GM04503 (cell line): ENCODE results near the gene COL8A2.

ENCODE experiments used
- DNase-seq: peaks from one replicate; pipeline ENCODE4 v3.0.0-alpha.2; 2012; ENCODE audit warnings: low read depth

COL8A2 gene

DNA sequence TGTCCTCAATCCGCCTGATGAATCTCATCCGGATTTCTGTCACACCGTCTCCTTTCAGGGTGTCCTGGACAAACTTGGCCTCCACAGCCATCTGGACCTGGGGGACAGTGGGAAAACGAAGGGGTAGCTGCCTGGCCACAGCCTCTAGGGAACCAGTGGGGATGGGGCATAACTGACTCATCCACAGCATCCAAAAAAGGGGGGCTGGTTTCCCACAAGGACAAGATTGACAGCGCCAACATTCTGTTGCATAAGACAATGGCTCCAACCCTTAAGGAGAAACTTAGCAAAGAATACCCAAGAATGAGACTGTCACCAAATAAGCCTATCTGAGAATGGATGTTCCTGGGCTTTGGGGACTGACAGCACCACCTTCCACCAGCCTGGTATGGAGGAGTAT lies 12.2 kb upstream of the COL8A2 start:
- DNase-seq, result no peak

DNA sequence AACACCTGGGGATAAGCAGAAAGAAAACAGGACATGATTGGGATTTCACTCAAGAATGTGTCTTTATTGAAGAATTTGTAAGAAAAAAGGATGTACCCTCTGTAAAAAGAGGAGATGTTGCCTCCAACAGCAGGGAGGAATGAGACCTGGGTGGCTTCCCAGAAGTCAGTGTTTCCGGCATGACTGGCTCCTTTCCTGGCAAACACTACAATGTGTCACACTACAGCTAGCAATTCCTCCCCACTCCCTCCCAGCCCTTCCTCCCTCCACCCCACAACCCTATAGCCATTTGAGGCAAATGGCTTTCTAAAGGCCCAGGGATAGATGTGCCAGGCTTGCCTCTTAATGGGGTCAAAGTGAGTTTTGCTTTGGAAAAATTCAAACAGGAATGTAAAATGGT lies 11.5 kb upstream of the COL8A2 start:
- DNase-seq, result peak; percentile 83

DNA sequence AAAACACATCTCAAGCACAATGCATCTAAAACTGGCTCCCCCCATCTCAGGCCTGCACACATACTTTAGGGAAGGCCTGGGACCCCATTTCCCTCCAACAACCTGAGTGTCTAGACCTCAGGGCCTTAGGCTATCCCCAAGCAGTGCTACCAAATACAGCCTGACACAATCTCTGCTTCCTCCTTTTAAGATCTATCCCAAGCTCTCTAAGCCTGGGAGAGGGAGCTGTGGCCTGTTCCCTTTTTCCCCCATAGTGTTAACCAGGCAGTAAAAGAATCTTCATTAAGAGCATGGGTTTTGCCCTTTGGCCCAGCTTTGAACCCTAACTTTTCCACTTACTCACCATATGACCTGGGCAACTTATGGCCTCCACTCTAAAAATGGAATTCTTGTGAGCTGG lies 10.8 kb upstream of the COL8A2 start:
- no peak for DNase-seq

DNA sequence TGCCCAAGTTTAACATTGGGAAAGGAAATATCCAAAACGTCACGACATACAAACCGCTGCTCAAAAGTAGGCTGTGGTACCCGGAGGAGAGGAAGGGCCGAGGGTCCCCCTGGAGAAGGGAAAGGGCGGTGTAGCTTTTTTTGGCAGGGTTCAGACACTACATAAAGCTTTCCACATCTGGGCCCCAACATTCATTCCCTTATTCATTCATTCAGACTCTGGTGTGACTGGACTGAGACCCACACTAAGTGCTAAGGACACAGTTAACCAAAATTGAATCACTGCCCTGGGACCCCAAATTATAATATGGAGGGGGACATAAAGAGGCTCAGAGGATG lies 10.3 kb upstream of the COL8A2 start:
- DNase-seq, result no peak

DNA sequence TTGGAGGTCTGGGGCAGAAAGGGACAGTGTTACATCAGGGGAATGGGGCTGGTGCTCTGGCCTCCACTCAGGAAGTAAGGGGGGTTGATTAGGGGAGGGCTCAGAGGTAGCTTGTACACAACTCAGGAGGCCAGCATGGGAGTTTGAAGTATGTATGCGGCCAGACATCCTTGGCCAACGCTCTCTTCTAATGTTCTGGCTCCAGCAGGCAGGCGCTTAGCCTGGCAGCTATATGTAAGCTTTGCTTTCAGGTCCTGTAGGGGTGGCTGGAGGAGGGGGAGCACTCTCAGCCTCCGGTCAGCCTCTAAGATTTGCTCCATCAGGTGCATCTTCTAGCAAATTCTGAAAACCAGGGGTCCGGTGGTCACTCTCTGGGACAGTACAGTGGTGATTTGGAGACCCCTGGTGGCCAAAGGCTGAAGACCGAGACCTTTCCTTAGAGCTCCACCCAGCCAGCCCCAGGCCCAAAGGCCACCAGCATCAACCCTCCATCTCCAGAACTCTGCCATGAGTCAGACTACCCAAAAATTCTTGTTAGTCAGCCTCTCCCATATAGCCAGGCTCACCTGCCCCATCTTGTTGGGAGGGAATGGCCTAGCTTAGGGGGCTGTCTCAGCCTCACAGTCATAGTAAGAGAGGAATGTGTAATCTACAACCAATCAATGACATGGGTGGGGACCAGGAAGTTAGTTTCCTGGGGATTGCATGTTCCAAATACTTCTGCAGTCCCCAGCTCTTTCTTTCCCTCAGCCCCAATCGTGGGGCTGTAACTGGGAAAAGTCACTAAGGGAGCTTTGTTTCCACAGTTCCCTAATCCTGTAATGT lies 9.7 kb upstream of the COL8A2 start:
- no peak for DNase-seq

DNA sequence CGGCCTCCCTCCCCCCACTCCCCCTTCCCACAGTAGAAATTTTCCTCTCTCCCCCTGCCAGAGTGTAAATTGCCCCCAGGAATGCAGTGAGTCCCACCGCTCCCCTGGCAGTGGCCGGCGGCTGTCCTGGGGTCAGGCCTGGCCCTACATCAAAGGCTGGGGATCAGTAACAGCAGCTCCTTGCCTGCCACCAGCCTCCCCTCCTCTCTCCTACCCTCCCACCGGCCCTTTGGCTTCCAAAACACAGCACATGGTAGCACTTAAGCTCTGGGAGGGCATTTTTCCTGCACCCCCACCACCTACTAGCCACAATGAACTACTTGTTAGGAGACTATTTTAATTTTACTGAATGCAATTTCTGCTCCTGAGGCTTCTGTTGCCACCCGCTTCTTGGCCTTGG lies 9.0 kb upstream of the COL8A2 start:
- DNase-seq, result no peak

DNA sequence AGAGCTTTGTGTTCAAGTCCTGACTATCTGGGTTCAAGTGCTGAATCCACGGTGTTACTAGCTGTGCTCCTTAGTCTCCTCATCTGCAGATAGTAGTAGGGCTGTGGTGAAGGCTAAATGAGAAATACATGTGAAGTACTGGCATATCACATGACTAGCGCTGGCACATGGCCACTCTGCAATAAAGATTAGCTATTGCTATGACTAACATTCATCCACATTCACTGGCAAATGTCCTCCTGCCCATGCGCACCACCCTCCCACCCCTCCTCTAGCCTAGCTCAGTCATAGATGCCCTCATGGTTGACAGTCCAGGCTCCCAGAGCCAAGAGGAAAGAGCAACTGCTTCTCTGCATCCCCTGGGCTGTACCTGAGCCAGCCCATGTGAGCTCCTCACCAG lies 8.5 kb upstream of the COL8A2 start:
- DNase-seq, result peak; percentile 91

DNA sequence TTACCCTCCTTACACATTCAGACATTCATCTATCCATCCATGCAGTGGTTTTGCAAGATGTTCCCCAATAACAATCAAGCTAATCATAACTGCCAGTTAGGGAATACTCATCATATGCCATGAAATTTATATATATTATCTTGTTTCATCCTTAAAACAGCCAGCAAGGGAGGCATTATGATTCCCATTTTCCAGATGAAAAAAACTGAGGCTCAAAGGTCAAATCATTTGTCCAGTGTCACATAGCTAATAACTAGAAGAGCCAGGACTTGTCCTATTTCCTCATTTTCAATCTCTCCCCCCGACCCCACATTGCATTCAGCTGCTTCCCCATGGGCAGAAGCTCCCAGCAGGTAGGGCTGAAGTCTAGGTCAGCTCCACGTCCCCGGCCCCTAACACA lies 7.0 kb upstream of the COL8A2 start:
- no peak for DNase-seq

DNA sequence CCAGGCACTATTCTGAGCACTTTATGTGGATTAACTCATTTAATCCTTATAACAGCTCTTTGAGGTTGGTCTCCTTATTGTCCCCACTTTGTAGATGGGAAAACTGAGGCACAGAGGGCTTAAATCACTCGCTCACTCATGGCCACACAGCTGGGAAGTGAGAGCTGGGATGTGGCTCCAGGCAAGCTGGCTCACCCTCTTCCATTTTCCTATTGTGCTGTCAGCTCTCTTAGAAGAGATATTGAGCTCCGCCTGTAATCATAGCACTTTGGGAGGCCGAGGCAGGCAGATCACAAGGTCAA lies 3.8 kb upstream of the COL8A2 start:
- no peak for DNase-seq

DNA sequence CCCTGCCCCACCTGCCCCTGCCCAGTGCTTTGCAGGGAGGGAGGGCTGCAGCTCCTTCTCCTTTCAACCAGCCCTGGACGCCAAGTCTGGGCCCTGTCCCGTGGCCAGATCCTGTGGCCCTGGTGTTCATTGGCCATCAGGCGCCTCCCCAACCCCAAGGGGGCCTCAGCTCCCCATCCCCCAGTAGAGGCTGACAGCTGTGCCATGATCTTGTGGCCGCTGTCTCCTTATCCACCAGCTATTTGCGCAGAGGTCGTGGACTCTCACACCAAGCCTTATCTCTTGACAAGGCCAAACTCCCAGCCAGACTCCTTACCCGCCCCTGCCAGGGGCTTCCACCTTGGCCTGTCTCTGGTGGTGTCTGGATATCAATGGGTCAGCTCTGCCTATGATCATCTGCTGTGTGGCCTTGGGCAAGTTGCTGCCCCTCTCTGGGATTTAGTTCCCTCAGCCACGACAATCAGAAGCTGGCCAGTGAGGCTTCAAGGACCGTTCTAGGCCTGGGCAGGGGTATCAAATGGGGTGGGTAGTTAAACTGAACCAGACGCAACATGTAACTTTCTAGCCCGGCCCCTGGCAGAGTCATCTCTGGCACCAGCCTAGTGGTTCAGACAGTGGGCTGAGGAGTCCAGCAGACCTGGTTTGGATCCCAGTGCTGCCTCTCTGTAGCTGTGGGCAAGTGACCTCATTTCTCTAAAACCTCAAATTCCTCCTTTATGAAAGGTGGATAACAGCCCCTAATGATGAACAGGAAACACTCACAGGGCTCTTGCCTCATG lies 3.3 kb upstream of the COL8A2 start:
- DNase-seq, result peak; percentile 63

DNA sequence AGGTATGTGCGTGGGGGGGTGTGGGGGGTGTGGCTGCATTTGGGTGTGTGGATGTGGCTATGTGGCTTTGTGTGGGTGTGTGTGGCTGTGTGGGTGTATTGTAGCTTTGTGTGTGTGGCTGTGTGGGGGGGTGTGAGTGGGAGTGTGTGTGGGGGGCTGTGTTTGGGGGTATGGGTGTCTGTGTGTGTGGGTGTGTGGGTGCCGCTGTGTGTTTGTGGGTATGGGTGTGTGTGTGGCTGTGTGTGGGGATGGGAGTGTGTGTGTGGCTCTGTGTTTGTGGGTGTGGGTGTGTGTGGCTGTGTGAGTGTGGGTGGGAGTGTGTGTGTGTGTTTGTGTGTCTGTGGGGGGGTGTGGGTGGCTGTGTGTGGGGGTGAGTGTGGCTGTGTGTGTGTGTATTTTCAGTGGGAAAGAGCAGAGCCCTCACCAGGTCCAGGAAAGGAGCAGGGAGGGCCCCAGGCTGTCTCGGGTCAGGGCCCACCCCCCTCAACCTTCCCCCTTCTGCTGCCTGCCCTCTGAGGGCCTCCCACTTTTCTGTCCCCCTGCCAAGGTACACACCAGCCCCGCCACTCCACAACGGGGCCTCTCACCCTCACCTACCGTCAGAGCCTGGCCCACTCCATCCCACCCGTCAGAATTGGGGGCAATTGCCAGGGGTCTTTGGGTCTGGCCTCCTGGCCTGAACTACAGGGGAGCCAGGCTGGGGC lies 1.9 kb upstream of the COL8A2 start:
- DNase-seq, result no peak

DNA sequence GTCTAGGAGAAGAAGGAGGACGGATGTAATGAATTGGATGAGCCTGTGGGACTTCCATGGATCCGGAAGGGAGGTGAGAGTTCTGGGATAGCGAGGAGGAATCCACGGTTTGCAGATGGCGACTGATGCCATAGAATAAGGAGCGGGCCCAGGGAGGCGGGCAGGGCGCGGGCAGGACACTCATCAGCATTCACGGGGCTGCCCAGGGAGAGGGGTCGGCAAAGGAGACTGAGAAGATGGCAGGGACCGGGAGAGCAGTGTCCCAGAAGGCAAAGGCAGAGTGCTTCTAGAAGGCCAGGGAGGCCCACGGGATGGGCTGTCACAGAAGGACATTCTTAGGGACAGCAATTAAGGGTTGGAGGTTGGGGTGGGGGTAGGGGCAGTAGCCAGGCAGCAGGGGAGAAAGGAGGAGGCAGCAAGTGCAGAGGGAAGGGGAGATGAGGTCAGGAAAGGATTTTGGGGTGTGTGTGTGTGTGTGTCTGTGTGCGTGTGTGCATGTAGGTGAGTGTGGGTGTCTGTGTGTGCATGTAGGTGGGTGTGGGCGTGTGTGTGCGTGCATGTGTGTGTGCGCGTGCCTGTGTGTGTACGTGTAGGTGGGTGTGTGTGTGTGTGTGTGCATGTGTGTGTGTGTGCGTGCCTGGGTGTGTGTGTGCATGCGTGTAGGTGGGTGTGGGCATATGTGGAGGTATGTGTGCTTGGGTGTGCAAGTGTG lies 1.1 kb upstream of the COL8A2 start:
- no peak for DNase-seq

DNA sequence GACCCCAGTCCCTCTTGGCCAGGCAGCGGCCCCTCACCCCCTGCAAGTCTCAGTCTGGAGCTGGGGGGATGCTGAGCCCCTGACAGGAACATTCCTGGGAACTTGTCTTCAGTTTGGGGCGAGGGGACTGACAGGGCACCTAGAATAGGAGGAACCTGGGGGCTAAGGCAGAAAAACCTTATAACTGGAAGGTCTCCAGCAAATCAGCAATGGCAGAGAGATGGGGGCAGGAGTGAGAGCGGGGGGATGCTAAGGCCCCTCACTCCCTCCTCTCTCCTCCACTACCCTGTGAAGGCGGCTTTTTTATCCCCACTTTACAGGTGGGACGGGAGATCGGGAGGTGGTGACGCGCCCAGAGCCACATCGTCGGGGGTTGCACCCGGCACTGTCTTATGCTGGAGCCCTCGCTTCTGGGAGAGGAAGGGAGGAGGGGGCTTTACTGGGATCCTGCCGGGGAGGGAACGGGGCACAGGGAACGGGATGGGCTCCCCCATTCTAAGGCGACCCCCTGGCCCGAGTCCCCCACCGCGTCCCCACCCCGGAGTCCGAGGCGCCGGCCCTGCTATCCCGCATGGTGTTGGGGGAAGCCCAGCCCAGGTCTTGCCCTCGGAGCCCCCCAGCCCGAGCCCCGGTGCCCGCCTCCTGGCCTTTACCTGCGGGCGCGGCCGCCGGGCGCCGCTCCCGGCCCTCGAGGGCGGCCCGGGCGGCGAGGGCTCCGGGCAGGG lies 456 bp downstream of the COL8A2 start:
- no peak for DNase-seq

DNA sequence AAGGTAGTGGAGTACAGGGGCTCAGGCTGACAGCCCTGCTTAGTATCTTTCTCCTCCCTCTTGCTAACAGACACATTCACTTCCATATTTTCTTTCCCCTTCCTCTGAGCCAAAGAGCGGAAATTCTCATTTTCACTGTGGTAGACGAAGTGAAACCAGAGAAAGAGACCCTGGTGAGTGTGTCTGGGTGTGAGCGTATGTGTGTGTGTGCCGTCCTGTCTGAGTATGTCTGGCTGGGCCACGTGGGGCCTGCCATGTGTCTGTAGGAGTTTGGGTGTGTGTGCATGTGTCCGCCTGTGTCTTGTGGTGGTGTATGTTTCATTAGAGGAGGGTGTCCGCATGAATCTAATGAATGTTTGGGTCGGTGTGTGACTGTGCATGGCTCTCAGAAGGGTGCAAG lies 1.7 kb downstream of the COL8A2 start:
- no peak for DNase-seq

DNA sequence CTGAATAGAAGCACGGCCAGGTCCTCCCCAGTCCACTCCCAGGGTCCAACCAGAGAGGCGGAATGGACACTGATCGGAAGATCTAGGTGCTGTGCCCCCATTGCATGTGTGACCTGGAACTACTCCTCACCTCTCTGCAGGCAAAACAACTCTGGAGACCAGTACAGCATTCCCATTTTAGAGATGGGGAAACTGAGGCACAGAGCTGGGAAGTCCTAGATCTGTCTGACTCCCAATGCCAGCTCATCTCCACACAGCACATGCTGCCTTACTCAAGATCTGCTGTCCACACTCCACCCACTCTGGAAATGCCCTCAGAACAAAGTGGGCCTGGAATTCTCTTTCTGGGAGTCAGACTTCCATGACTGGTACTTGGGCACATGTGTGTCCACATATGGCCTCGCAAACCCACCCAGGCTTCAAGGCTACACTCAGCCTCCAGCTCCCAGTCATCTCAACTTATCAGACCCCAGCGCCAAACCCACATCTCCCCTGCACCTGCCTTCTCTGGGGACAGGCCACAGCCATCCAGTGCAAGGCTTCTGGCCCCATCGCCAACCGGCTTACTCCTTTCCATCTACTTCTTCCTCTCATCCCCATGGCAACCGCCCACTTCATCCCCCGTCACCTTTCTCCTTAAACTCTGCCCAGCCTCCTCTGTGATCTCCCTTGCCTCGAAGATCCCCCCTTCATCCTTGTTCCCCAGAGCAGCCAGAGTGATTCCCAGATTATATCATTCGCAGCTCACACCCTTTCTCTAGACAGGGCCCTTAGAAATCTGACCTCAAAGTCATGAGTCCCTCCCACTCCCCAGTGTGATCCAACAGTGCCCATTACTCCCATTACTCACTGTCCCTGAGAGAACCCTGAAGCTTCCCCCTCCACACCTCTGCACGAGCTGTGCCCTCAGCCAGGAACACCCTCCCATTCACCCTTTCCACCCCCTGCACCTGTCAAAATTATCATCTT lies 2.7 kb downstream of the COL8A2 start:
- no peak for DNase-seq

DNA sequence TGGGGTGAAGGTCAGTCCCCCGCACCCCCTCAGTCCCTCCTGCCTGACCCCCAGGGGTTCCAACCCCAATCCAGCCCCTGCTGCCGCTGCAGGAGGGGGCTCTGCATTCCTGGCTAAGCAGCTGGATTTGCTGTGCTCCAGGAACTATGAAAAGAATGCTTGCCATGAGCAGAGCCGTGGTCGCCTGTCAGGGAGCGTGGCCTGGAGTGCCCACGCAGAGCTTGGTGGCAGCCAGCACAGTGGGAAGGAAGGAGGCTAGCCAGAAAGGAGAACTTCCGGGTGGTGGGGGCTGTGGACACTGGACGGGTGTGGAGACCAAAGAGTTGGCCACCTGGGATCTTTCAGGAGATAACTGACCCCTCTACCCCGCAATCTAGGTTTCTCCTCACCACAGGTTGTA lies 5.6 kb downstream of the COL8A2 start:
- DNase-seq, result no peak

DNA sequence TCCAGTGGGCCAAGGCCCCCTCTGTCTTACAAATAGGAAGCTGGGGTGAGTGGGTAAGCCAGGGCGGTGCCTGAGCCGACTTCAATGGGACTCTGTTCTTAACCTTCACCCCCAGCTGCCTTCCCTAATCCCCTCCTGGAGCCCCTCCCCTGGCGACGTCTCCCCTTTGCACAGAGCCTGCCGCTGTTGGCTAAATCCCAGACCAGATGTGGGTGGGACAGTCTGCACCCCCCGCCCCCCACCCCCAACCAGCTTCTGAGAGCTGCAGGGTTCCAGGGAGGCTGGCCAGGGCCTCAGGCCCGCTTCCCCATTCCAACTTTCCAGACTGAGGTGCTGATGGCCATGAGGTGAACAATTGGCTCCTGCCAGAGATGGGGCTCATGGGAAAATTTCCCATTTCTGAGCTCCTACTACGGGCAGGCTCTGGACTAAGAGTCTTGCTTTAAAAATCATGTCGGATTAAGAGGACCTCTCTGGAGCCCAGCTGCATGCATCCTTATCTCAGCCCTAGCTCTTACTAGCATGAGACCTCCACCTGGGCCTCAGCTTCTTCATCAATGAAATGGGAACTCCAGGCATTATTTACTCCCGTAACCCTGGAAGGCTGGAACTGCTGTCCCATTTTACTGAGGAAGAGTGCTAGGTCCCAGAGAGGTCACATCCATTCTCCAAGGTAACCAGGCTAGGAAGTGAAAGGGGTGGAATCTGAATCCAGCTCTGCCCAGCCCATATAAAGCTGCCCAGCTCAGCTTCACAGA lies 6.4 kb downstream of the COL8A2 start:
- DNase-seq, result no peak

DNA sequence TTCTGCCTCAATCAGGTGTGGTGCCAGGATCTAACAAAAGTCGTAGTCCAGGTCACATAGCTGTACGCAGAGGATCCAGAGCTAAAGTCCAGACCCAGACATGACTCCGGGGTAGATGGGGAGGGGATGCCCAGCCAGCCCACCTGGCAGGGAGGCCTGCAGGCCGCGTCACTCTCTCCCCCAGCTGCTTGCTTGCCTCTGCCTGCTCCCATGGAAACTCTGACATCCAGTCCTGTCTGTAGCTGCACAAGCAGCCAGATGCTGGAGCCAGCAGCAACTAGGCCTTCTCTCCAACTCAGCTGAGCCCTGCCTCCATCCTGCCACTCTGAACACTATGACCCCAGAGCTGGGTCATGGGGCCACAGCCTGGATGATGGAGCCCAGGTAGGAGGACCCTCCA lies 8.1 kb downstream of the COL8A2 start:
- no peak for DNase-seq

DNA sequence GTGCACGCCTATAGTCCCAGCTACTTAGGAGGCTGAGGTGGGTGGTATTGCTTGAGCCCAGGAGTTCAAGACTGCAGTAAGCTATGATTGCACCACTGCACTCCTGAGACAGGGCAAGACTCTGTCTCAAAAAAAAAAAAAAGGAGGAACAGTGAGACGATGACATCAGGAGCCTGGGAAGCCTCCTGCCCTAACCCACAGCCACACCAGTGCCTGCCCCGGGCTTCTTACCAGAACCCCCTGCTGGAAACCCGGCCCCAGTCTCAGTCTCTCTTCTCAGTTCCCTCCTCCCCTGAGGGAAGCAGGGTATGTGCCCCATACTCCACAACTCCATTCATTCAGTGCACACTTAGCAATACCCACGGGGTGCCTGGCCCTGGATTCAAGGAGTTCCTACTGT lies 9.1 kb downstream of the COL8A2 start:
- no peak for DNase-seq

DNA sequence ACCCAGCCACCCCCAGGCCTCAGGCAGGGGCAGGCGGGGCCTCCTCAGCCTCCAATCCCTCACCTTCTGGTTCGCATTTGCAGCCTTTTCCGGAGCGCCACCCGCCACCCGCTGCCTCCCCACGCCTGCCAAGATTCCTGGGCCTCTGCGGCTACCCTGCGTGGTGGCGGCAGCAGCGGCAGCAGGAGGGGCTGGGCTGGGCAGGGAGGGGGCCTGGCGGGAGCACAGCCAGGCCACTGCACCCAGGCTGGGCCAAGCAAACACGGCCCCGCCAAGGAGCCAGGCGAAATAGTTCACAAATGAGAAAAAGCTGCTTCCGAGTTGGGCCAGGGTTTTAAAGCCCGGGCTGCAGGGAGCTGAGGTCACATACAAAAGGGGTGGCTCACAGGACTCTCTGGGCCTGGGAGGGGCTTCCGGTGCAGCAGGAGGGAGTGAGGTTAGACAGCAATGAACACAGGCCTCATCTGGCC lies 9.8 kb downstream of the COL8A2 start:
- peak; percentile 79 for DNase-seq
